HG03460 (cell line): ENCODE data around the gene ETV7.

ENCODE experiments used
- ATAC-seq: cut with Tn5 transposase; IDR thresholded peaks from one replicate; pipeline ENCODE4 v1.9.1; 2021; ENCODE audit not compliant: unreplicated experiment

ETV7 gene

DNA sequence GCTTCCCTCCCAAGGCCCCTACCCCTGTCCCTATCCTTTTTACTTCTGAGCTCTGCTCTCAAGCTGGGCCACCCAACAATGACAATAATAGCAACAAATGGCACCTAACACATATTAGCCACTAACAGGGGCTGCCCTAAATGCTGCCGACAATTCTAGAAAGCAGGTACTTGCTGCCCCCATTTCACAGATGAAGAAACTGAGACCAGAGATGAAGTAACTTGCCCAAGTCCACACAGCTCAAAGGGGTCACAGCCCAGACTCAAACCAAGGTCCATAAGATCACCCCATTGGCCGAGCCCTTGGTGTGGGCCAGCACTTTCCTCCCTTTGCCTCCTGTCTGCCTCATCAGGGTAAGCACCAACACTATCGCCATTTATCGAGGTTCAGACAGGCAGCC lies 62.8 kb downstream of the ETV7 start:
- no peak for ATAC-seq

GRCh38 chr6:36324191-36324590 lies 63.3 kb downstream of the ETV7 start:
- no peak for ATAC-seq

DNA sequence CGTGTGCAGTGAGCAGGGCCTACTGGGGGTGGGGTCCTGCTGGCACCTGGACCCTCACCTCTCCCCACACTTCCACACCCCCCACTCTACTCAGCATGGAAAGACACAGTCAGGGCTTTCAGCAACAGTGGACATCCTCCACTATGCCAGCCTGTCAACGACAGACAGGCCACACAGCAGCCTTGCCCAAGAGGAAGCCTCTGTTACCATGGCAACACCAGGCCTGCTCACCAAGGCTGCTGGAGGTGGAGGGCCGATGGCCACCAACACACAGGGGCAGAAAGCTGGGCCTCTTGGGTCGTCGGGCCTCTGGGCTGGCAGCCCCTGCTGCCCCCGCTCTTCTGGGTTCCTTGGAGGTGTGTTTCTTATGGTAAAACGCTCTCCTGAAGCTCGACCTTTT lies 64.4 kb downstream of the ETV7 start:
- no peak for ATAC-seq

- ATAC-seq: no peak
Measured at GRCh38 chr6:36322591-36322990, 64.9 kb downstream of the ETV7 start.

- ATAC-seq: no peak
Measured at GRCh38 chr6:36320475-36320874, 67.0 kb downstream of the ETV7 start.

DNA sequence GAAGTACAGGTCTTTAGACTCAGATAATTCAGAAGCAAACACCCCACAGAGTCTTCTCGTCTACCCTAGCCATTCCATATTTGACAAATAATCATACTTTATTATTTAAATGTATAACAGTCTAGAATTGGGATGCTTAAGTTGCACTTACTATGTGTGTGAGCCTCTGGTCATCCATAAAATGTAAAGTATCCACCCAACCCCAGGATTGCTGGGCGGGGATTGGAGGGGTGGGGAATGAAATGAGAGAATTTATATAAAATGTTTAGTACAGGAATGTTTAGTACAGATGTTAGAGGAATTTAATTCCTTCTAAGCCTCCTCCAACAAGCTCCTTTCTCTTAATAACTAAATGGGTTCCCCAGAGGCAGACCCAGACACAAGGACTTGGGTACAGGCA lies 67.6 kb downstream of the ETV7 start:
- no peak for ATAC-seq

DNA sequence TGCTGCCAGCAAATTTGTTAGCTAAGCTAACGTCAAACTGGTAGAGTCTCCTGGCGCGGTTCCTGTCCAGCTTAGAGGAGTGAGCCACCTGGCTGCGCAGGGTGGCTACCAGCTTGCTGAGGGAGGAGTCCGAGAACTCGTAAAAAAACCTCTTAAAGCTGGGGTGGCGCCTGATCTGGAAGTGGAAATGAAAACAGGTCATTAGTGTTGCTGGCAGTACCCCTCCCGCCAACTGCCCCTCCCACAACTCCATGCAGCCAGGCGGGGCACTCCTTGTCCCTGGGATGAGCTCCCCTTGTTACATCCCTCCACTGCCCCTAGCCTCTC lies 68.1 kb downstream of the ETV7 start:
- no peak for ATAC-seq

DNA sequence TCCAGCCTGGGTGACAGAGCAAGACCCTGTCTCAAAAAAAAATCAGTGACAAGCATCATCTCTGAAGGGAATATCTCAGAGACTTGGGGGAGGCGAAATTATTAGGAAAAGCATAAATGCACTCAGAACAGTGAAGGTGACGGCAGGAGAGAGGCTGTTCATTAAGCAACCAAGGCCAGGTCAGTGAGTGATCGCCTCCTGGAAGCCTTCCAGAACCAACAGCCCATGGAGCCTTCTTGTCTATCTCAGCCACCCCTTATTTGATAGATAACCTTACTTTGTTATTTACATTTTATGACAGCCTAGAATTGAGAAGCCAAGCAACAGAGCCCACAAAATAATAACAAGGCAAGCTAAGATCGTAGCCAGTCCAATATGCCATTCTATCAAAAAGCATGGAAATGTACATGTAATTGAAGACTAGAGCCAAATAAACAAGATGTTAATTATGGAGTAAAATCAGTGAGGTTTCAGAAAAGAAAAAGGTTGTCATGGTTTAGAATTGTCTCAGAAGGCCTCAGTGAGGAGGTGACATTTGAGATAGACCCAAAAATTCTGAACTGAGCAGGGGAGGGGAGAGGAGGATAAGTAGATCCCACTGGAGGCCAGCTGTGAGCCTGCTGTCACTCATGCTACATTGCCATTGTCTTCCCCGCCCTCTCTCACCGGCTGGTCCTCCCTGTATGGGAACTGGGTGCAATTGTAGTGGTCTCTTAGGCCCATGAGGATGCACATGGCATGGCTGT lies 68.6 kb downstream of the ETV7 start:
- ATAC-seq: no peak

- ATAC-seq: no peak
Measured at GRCh38 chr6:36317623-36318022, 69.8 kb downstream of the ETV7 start.
